HuH-7 (cell line): ENCODE measurements around the gene ZNF488.
"Not testable (repeated sequence)": the region's sequence is repeated elsewhere in the genome, so short reads cannot be mapped to it uniquely, and the experiment has no call there.

Experiments used
- DNase-seq: peaks from one replicate; pipeline ENCODE4 v3.0.0; 2011; ENCODE audit warnings: low spot score

Gene ZNF488

DNA sequence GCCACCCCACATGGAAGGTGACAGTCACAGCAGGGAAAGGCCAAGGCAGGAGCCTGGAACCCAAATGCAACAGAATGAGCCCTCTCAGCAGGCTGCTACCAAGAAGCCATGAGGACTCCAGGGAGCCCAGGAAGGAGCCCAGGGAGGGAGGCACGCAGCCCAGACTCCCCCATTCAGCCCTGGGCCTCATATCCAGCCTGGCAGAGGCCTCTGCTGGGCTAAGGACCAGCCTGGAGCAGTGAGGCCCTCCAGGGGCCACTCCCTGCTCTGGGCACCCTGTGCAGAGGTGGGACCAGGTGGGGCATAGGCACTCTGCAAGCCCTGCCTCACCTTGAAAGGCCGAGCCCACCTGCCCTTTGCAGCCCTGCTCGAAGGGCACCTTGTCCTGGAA lies 25.8 kb upstream of the ZNF488 start:
- no peak for DNase-seq

DNA sequence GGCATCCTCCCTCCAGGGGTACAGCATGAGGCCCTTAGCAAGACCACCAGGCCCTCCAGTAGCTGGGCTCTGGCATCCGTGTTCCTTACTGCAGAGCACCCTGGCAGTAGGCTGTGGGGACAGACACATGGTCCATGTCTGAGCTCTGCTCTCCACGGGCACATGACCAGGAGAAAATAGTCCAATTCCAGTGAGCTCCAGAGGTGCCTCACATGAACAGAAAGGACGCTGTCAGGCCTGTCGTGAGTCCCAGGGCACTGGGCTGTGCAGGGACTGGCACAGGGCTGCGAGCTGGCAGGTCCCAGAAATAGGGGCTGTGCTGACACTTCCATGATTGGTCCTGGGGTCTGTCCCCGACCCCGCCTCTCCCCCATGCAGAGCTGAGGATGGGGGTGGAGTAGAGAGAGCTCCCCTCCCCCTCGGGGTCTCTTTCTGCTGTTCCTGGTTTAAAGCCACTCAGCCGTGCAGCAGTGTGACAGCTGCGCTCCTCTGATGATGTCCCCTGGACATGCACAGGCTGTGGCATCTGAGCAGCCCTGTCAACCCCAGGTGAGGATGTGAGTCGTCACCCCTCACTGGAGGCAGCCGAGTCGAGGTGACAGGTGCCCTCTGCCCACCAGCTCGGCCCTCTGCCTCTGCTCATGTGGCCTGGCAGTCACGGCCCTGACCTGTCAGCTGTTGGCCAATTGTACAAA lies 25.2 kb upstream of the ZNF488 start:
- DNase-seq: no peak

DNA sequence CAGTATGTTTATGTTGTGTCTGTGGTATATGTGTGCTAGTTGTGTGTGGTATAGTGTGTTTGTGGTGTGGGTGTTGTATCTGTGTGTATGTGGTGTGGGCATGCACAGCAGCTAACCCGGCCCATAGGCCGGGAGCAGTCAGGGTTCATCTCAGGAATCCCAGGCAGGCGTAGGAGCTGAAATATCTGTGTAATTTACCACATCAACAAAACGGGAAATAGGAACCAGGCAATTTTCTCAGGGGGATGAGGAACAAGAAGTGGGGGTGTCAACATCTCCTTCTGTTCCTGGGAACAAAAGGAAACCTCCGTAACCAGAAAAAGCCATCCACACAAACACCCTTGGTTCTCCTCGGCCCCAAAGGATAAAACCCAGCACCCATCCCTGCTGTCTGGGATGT lies 24.5 kb upstream of the ZNF488 start:
- DNase-seq: no peak

DNA sequence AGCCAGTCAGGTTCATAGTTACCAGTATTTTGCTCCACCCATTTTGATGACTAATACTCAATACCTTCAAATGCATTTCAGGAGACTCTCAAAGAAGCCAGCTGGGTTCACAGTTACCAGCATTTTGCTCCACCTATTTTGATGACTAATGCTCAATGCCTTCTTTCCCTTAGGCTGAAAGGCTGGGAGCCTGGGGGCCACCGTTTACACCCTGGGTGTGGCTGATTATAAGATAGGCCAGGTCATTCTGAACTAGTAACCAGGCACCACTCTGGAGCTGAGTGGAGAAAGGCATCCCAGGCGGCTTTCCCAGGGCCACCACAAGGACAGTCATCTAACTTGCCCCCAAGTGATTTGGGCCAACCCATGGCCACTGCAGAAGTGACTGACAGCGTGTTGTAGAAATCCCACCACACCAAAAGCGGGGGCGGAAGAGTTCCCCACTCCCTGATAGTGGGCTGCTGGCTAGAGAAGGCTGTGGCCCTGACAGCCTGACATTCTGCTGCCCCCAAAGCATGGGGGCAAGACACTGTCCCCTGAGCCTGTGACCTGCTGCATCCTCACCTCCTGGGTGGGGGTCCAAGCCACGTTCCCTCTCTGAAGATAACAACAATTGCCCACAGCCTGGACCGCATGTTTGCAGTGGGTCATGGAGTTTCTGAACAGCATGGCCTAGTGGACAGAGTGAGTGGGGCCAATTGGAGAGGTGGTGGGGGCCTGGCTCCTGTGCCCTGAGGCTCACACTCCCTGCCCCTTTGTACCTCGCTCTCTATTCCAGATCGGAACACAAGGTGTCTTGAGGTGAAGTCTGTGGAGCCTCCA lies 23.0 kb upstream of the ZNF488 start:
- no peak for DNase-seq

DNA sequence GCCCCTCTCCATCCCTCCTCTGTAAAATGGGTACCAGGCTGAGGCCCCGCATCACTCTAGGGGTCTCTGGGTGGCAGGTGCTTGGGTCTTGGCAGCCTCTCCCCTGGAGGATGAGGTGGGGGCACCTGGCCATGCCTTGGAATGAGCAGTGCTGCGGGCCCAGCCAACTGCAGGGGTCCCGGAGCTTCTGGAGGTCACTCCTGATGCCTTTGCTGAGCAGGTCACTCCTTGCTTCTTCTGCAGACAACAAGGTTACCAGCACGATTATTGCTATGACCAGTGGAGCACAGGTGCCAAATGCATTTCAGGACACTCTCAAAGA lies 22.4 kb upstream of the ZNF488 start:
- no peak for DNase-seq

DNA sequence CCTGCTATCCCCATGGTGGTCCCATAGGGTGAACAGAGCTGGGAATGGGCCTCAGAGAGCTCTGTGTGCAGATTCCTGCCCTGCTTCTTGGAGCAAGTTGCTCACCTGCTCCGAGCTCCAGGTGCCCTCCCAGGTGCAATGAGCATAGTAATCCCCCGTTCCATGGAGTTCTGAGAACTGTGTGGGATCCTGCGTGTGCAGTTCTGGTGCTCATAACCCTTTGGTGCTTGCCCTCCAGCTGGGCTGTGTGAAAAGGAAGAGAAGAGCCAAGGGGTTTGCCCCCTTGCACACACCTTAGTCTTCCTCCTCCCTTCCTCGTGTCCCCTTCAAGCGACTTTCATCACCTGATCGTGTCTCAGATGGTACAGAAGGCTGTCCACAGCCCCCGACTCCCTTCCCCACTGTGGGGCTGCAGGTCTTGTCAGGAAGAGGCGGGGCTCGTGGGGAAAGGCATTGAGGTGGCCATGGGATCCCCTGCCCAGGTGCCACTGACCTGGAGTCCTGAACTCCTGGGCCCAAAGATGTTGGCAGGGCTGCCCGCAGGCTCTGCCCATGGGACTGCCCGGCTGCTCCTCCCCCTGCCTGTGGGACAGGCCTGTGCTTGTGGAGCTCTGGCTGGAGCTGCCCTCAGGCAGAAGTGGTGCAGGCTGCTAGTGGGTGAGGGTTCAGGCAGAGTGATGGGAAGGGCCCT lies 21.9 kb upstream of the ZNF488 start:
- DNase-seq: no peak

DNA sequence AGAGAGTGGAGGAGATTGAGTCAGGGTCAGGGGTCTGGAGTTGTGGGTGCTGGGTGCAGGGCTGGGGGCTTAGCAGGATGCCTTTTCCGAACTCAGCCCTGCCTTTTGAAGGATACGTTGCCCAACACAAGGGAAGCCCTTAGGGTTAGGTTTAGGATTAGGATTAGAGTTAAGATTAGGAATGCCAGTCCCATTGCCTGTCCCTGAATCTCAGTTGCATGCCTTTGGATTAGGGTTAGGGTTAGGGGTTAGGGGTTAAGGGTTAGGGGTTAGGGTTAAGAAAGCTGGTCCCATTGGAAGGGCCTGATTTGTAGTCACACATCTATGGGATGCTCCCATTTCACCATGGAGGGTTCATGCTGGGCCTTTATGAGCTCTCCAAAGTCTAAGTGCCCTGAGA lies 20.8 kb upstream of the ZNF488 start:
- DNase-seq: no peak

DNA sequence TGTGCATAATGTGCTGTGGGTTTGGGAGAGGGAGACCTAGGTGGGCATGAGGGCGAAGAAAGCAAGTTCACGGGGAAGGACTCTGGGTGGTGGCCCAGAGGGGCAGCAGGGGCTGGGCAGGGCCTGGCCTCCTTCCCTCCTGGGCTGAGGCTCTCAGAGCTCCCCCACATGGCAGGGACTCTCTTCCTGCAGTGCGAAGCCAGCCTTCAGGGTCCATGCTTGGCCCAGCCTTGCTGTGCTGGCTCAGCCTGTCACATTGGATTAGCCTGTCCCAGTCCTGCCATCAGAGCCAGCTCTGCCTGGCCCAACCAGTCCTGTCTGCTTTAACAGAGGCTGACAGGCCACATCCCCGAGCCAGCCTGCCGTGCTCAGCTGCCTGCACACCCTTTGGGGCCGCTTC lies 20.4 kb upstream of the ZNF488 start:
- no peak for DNase-seq

DNA sequence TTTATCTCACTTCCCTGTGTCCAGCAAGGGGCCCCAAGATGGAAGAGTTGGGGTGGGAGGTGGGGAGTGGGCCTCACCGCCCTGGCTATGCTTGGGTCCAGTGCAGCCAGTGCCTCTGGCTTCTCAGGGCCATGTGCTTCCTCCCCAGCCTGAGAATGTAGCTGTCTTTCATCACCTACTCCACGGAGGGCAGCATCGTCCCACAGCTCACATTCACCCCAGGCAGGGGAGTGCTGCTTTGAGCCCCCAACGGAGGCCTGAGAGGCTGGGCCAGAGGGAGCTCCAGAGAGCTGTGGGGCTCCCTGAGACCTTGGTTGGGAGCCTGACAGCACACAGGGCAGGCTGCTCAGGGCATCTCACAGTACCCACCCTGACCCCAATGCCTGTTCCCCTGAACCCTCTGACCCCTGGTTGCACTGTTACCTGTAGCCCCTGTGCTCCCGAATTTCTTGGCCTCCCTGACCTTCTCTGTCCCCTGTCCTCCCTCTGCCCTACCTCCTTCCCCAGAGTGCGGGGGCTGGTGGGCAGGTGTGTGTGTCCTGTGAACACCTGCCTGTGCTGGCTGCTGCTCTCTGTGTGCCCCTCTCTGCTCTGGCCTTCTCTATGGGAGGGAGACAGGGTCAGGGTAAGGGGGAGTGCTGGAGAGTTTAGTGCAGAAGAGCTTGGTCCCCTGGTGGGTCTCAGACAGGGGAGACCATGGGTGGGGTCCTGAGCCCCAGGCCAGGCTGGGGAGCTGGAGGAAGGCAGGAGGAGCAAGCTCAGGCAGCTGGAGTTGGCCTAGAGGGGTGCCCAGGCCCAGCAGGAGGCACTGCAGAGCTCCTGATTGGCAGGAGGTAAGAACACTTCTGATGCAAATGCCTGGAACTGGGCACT lies 19.6 kb upstream of the ZNF488 start:
- DNase-seq: no peak

DNA sequence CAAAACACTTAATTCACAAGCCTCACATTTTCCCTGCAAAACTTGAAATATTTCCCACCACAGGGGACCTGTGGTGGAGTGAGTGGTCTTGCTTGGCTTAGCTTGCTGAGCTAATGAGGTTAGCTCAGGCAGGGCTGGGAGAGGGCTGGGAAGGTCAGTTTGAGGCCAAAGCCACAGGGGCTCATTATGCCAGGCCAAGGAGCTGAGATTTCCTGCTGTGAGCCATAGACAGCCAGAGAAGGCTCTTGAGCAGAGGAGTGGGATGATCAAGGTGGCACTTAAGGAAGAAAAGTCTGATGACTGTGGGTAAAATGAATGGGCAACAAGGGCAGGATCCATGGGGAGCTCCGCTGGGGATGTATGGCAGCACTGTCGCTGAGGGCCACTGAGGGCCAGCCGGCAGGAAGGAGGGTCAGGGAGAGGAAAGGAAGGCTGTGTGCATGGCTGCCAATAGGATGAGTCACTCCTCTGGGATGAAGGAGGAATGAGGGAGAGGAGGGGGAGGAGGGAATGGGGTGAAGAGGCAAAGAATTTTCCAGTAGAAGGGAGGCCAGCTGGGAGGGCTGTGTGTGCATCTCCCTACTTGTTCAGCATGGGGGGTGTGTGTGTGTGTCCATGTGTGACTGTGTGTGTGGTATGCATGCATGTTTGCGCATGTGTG lies 18.7 kb upstream of the ZNF488 start:
- DNase-seq: no peak

DNA sequence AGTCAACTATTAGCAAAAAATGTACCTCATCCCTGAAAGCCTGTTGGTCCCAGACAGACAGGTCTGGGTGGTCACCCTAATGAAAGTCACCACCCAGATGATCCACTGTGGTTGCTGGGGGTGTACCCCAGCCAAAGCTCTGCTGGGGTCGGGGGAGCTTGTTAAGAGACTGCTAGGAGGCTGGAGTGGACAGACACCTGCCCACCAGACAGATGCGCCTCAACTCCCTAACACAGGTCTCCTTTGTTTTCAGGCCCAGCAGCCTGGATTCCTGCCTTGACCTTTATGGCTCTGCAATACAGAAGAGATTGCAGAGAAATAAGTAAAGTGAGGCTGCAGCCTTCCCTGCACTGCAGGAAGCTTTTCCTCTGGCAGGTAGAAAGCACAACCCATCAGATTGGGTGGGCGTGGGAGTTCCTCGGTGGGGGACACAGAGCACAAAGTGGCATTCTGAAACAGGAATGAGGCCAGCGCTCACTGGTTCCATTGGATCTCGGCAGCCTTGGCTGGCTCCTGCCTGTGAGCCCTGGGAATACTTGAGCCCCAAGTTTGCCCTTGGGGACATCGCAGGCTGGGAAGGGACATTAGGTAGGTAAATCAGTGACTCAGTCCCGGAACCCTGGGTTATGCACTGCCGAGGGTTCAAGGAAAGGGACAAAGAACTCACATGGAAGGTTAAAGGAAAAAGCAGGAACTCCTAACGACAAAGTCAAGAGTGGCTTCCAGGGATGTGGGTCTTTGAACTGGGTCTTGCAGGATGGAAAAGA lies 18.0 kb upstream of the ZNF488 start:
- no peak for DNase-seq

DNA sequence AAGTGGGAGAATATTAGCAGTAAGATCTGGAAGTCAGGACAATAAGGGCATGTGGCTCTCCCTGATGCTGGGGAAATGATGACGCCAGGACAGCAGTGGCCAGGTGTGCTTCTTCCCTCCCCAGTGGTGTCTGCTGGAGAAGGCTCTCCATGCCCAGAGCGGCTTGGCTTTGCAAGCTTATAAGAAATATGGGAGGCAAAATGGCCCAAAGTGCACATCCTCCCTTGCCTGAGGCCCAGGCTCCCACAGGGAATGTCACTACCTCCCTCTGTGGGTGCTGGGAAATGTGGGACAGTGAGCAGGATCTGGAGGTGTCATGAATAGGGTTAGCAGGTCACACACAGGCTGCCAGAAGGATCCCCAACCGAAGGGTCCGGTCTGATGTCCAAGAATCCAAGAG lies 17.1 kb upstream of the ZNF488 start:
- no peak for DNase-seq

DNA sequence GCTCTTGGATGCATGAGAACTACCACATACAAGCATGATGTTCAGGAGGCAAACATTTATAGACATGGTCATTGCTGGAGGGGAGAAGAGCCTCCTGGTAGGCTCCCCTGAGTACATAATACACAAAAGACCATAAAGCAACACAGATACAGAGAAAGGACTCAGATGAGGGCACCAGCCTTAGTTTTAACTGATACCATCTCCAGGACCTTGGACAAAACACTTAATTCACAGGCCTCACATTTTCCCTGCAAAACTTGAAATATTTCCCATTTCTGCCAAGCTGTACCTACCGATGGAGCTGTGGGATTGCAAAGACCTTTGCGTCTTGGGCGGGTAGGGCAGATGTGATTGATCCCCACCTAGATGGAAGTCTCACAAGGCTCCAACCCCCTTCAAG lies 16.7 kb upstream of the ZNF488 start:
- no peak for DNase-seq

DNA sequence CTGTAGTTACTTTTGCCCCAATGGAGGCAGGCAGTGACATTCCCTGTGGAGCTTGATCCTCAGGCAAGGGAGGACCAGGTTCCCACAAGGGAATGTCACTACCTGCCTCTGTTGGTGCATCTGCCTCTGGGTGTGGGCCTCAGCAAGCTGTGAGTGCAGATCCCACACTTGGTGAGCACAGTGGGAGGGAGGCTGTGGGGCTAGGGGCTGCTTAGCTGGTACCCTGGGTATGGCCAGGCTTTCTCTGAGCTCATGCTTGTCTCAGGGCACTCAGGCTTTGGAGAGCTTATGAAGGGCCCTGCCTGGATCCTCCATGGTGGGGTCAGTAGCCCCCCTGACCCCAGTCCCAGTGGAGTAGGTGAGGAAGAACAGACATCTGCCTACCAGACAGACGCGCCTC lies 16.2 kb upstream of the ZNF488 start:
- no peak for DNase-seq

DNA sequence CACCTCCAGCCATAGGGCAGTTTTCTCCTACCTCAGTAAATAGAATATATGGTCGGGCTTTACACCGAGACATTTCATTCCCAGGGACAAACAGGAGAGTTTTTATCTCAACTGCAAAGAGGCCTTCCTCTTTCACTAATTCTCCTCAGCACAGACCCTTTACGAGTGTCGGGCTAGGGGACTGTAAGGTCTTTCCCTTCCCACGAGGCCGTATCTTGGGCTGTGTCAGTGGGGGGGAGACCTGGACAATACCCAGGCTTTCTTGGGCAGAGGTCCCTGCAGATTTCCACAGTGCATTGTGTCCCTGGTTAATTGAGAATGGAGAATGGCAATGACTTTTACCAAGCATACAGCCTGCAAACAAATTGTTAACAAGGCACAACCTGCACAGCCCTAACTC lies 13.2 kb upstream of the ZNF488 start:
- no peak for DNase-seq

DNA sequence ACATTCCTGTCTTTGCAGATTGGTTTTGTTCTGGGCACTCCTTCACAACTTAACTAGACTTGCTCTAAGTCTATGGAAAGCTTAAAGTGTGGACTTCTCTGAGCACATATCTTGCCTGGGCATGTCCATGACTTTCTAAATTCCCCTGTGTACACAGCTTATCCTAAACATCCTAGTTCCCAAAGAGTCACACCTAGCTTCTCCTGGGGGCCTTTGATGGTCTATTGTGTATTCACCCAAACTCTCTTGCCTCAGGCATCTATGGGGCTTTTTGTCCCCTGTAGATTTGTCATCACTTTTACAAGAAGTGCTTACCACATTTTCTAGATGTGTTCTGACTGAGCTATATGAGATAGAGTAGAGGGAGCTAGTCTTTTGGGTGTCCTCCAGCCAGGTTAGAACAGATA lies 12.2 kb upstream of the ZNF488 start:
- DNase-seq: no peak

DNA sequence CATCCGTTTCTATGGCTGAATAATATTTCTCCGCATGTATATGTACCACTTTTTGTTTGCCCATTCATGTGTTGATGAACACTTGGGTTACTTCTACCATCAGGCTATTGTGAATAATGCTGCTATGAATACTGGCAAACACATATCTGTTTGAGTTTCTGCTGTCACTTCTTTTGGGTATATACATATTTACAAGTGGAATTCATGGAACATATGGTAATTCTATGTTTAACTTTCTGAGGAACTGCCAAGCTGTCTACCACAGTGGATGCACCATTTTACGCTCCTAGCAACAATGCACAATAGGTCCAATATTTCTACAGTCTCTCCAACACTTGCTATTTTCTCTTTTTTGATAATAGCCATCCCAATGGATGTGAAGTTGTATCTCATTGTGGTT lies 5.5 kb upstream of the ZNF488 start:
- no peak for DNase-seq

DNA sequence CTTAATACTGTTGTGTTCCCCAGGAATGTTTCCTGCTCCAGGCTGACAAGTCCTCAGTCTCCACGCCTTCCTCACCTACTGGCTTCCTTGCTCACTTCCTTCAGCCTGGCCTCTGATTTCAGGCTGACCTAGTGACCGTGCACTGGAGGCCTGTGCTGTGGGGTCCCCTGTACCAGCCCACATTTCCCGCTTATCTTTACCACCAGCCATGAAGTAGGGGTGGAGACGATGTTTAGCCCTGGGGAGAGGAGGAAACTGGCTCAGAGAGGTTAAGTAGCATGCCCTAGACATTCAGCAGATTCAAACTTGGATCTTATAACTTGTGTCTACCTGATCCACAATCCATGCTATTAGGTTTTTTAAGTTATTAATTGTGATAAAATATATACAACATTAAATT lies 4.8 kb upstream of the ZNF488 start:
- no peak for DNase-seq

DNA sequence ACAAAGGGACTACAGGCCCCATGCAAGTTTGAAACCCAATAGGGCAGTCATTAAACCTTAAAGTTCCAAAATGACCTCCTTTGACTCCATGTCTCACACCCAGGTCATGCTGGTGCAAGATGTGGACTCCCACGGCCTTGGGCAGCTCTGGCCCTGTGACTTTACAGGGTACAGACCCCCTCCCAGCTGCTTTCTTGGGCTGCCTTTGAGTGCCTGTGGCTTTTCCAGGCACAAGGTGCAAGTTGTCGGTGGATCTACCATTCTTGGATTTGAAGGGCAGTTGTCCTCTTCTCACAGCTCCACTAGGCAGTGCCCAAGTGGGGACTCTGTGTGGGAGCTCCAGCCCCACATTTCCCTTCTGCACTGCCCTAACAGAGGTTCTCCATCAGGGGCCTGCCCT lies 2.0 kb upstream of the ZNF488 start:
- not testable (repeated sequence) for DNase-seq

DNA sequence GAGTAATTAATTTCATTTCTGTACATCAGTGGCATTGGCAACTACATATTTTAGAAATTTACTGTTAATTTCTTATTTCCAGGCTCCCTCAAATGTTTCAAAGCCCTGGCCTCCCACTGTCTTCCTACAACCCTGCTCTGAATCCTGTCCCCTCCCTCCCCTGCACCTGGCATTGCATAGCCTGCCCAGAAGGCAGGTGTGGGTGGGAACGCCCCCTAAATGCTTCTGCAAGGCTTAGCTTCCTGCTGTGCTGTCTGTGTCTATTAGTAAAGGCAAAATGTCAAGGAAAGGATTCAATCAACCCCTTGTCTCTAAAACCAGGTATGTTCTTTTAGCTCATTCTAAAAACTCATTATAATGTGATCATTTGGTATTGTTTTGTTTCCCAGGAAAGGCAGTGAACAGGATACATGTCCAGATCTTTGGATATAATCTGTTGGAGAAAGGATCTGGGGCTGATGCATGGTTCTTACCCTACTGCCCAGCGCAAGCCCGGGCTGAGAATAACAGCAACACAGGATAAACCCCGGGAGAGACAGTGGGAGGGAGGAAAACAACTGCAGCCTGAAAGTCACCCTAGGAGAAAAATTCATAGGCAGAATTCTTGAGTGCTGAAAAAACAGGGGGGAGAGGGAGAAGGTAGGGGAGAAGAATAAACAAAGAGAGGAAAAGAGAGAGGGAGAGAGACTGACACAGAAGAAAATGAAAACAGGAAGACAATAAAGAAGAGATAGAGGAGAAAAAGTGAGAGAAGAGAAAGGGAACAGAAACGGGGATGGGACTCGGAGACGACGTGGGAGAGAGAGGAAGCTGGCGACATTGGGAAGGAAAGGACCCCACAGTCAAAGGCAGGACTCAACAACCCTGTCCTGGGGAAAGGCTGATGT lies 589 bp downstream of the ZNF488 start:
- DNase-seq: no peak
